Retinal pigment epithelial cell (primary cell): ENCODE measurements around the gene SLC26A4.

Experiments used
- DNase-seq: peaks from one replicate; pipeline ENCODE4 v3.0.0-alpha.2; 2010; ENCODE audit warnings: low read depth
- H3K4me3 ChIP-seq: 2 replicates; pipeline ENCODE4 v1.5.1; 2011; ENCODE audit warnings: mild to moderate bottlenecking, low read length, control low read depth, moderate library complexity
- TF ChIP-seq, protein P1 (sequence below): conservative IDR thresholded peaks from 2 replicates; pipeline ENCODE4 v1.5.1; 2011; ENCODE audit warnings: low read depth, low read length, control low read depth, inconsistent platforms

The SLC26A4 gene

GRCh38 chr7:107659666-107660065 is 962 bp upstream of the SLC26A4 start:
- TF ChIP-seq, protein P1, sequence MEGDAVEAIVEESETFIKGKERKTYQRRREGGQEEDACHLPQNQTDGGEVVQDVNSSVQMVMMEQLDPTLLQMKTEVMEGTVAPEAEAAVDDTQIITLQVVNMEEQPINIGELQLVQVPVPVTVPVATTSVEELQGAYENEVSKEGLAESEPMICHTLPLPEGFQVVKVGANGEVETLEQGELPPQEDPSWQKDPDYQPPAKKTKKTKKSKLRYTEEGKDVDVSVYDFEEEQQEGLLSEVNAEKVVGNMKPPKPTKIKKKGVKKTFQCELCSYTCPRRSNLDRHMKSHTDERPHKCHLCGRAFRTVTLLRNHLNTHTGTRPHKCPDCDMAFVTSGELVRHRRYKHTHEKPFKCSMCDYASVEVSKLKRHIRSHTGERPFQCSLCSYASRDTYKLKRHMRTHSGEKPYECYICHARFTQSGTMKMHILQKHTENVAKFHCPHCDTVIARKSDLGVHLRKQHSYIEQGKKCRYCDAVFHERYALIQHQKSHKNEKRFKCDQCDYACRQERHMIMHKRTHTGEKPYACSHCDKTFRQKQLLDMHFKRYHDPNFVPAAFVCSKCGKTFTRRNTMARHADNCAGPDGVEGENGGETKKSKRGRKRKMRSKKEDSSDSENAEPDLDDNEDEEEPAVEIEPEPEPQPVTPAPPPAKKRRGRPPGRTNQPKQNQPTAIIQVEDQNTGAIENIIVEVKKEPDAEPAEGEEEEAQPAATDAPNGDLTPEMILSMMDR: no peak
- DNase-seq: peak; percentile 36

GRCh38 chr7:107661081-107661864 is 645 bp downstream of the SLC26A4 start:
- TF ChIP-seq, protein P1: peak; percentile 13
- H3K4me3 ChIP-seq: peak overlapping the region; percentile 52

More at GRCh38 chr7:107659666-107660065, 962 bp upstream of the SLC26A4 start:
- no peak overlapping the region for H3K4me3 ChIP-seq

DNA sequence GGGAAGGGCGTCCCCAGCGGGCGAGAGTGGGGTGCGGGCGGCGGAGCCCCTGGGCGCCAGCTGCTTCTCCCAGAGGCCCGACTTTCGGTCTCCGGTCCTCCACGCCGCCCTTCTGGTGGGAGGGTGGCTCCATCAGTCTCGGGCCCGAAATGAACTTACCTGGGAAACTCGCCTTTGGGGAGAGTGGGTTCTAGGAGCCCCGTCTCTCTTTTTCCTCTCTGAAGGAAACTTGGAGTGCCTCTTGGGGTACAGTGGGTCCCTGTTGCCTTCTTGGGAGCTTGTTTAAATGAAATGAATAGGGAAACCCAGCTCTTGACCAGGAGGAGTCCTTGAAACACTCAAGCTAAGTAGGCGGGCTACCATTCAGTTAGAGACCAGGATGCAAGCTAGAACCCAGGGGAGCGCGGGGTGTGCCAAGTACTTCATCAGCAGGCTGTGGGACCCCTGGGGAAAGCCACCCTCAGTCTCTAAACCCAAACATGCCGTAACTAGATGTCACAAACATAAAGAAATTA is 1.3 kb downstream of the SLC26A4 start:
- DNase-seq: no peak
- TF ChIP-seq, protein P1: peak; percentile 0
- peak overlapping the region; percentile 52 for H3K4me3 ChIP-seq

More at GRCh38 chr7:107661081-107661864, 645 bp downstream of the SLC26A4 start:
- no peak for DNase-seq

GRCh38 chr7:107663196-107663595 is 2.6 kb downstream of the SLC26A4 start:
- DNase-seq: no peak
- TF ChIP-seq, protein P1: no peak
- H3K4me3 ChIP-seq: no peak overlapping the region

- TF ChIP-seq, protein P1: no peak
- no peak overlapping the region for H3K4me3 ChIP-seq
- no peak for DNase-seq
Measured at GRCh38 chr7:107666790-107667189, 6.2 kb downstream of the SLC26A4 start.

DNA sequence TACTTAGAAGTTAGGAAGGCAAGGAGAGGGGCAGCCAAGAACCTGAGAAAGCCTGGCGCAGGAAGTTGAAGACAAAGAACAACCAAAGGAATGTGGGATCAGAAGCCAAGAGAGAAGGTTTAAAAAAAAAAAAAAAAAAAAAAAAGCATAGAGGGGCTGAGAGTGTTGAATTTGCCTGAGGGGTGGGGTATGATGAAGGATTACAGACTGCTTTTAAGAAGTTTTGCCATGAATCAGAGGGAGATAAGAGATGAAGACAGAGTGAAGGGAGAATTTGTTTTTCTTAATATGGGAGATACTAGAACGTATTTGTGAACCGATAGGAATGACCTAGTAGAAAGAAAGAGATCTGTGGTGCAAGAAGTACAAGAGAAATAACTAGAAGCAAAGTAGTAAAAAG is 6.7 kb downstream of the SLC26A4 start:
- DNase-seq: no peak
- TF ChIP-seq, protein P1: no peak

DNA sequence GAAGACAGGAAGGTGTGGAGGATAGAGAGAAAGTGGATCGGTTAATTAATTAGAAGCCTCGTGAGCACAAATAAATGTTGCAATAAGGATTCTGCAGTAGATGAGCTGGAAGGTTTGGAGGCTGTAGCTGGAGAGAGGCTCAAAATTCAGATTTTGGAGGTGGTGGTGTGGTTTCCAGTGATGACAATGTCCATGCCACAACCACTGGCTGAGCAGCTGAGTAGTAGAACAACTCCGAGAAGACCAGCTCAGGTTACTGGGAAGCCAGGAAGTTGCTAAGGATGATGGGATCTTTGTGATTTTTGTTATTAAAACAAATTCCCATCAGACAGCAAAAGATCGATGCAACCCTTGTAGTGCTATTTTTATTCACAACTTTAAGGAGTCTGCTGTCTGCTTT is 7.7 kb downstream of the SLC26A4 start:
- TF ChIP-seq, protein P1: no peak
- no peak for DNase-seq
- no peak overlapping the region for H3K4me3 ChIP-seq

More for the DNA sequence above, 6.7 kb downstream of the SLC26A4 start:
- H3K4me3 ChIP-seq: no peak overlapping the region
